HepG2 (cell line): Measurements from ENCODE around the gene VPS26B. TPM values are rescaled to one million over a fixed set of nuclear protein-coding genes. Genes with fewer than 3 reads are reported as not detected.

Experiments used
- ATAC-seq: fragments of 200-7000 bp; cut with Tn5 transposase; 3 replicates; pipeline ENCODE4 v1.9.1; 2020; ENCODE audit warnings: mild to moderate bottlenecking, moderate library complexity
- BruUV-seq: library from RNA; stranded (reverse); fragments of 400-500 nt; replicated peaks from 2 replicates; lab custom pipeline; 2021; lab: Mats Ljungman, UMichigan
- CTCF ChIA-PET: fragments of 300-600 bp; formaldehyde crosslinking; extraction: SDS; loops from one replicate; lab custom pipeline; 2021; ENCODE audit warnings: low total read pairs, inconsistent platforms, low intra/inter-chr PET ratio; lab: Yijun Ruan, JAX
- POLR2A ChIA-PET: fragments of 350-600 bp; sonication (Branson Sonifier 250); formaldehyde crosslinking; loops from one replicate; lab custom pipeline; 2020; ENCODE audit warnings: antibody characterized with exemption, inconsistent platforms; lab: Yijun Ruan, JAX
- DNase-seq: peaks from one replicate; pipeline ENCODE4 v3.0.0-alpha.2; 2015; ENCODE audit warnings: low spot score
- FAIRE-seq: peaks from 3 replicates; lab custom pipeline; 2011; peaks lifted over from hg19 to GRCh38; lab: Jason Lieb, UNC
- H2AFZ ChIP-seq: one replicate; pipeline ENCODE4 v1.6.1; 2011; ENCODE audit warnings: low read length, inconsistent platforms
- H3K27ac ChIP-seq: fragments of 300-600 bp; 3 replicates; pipeline ENCODE4 v1.8.0; 2011; ENCODE audit warnings: mixed run types, mild to moderate bottlenecking, mixed read lengths, low read length, inconsistent platforms; ENCODE audit not compliant: insufficient read depth; ENCODE audit errors: extremely low read length
- H3K27me3 ChIP-seq, 2 experiments: fragments of 200-600 bp in 1 of 2; 2 replicates in 1 of 2; 3 replicates in 1 of 2; pipeline versions ENCODE4 v1.6.0 to v1.8.0; 2011; ENCODE audit warnings: low read length in 2 of 2, mild to moderate bottlenecking in 2 of 2, moderate library complexity in 2 of 2, inconsistent platforms in 1 of 2; ENCODE audit not compliant: insufficient read depth in 2 of 2, control insufficient read depth in 1 of 2
- H3K36me3 ChIP-seq, 2 experiments: fragments of 200-600 bp in 1 of 2; replicated peaks in 1 of 2; 2 replicates in 1 of 2; 3 replicates in 1 of 2; pipeline versions ENCODE4 v1.5.1 to v1.8.0; 2011; ENCODE audit warnings: low read length in 2 of 2, inconsistent platforms in 1 of 2; ENCODE audit not compliant: insufficient read depth in 2 of 2, control insufficient read depth in 1 of 2
- H3K4me1 ChIP-seq: 2 replicates; pipeline ENCODE4 v1.5.1; 2012; ENCODE audit warnings: low read length, inconsistent platforms; ENCODE audit not compliant: insufficient read depth
- H3K4me2 ChIP-seq: 2 replicates; pipeline ENCODE4 v1.6.0; 2011; ENCODE audit warnings: low read depth, low read length, inconsistent platforms
- H3K4me3 ChIP-seq, 3 experiments: fragments of 200-600 bp in 1 of 3; sonication (generic), shearing (Covaris generic) in 1 of 3; replicated peaks in 1 of 3; 2 replicates each; pipeline ENCODE4 v1.5.1; 2011 to 2016; ENCODE audit warnings: low read length in 3 of 3, inconsistent platforms in 2 of 3, low read depth in 2 of 3, mild to moderate bottlenecking in 2 of 3, control low read depth in 1 of 3, mixed read lengths in 1 of 3; ENCODE audit not compliant: insufficient read depth in 1 of 3
- H3K79me2 ChIP-seq: one replicate; pipeline ENCODE4 v1.6.1; 2011; ENCODE audit warnings: low read length, inconsistent platforms; ENCODE audit not compliant: insufficient read depth
- H3K9ac ChIP-seq: 2 replicates; pipeline ENCODE4 v1.6.0; 2011; ENCODE audit warnings: mild to moderate bottlenecking, low read depth, low read length, inconsistent platforms; ENCODE audit not compliant: insufficient read depth
- H3K9me3 ChIP-seq: 2 replicates; pipeline ENCODE4 v1.5.1; 2012; ENCODE audit warnings: mild to moderate bottlenecking, low read length
- H4K20me1 ChIP-seq: 2 replicates; pipeline ENCODE4 v1.6.0; 2011; ENCODE audit warnings: inconsistent platforms, mild to moderate bottlenecking, low read length, moderate library complexity; ENCODE audit not compliant: insufficient read depth
- ARID5B ChIP-seq: IDR thresholded peaks from 2 replicates; pipeline ENCODE4 v1.4.0; 2020; ENCODE audit warnings: mild to moderate bottlenecking, missing genetic modification reagents
- HNRNPK ChIP-seq: fragments of 200-400 bp; formaldehyde crosslinking; IDR thresholded peaks from 2 replicates; pipeline ENCODE4 v1.6.1; 2018; ENCODE audit warnings: low read length, low read depth, moderate library complexity, mild to moderate bottlenecking; ENCODE audit not compliant: poor library complexity, severe bottlenecking
- TMF1 ChIP-seq: sonication (generic); formaldehyde crosslinking; IDR thresholded peaks from 2 replicates; pipeline ENCODE4 v1.8.1; 2022; ENCODE audit warnings: low read depth, missing genetic modification reagents
- TRAFD1 ChIP-seq: sonication (generic); formaldehyde crosslinking; IDR thresholded peaks from 2 replicates; pipeline ENCODE4 v1.5.1; 2020; ENCODE audit warnings: missing genetic modification reagents, mild to moderate bottlenecking, borderline replicate concordance
- U2AF2 ChIP-seq: fragments of 200-400 bp; formaldehyde crosslinking; IDR thresholded peaks from 2 replicates; pipeline ENCODE4 v1.6.1; 2017; ENCODE audit warnings: low read depth, mild to moderate bottlenecking, low read length
- ZBTB20 ChIP-seq: sonication (generic); formaldehyde crosslinking; IDR thresholded peaks from 2 replicates; pipeline ENCODE4 v1.8.1; 2023; ENCODE audit warnings: missing genetic modification reagents, low read depth, mild to moderate bottlenecking, borderline replicate concordance
- ZFP90 ChIP-seq: sonication (generic); formaldehyde crosslinking; IDR thresholded peaks from 2 replicates; pipeline ENCODE4 v1.8.0; 2022; ENCODE audit warnings: missing genetic modification reagents, mild to moderate bottlenecking, inconsistent platforms, borderline replicate concordance
- ZNF432 ChIP-seq: sonication (generic); formaldehyde crosslinking; IDR thresholded peaks from 2 replicates; pipeline ENCODE4 v1.5.0; 2020; ENCODE audit warnings: missing genetic modification reagents, mild to moderate bottlenecking, borderline replicate concordance
- ZNF749 ChIP-seq: sonication (generic); formaldehyde crosslinking; IDR thresholded peaks from 2 replicates; pipeline ENCODE4 v1.8.0; 2022; ENCODE audit warnings: mild to moderate bottlenecking, missing genetic modification reagents, moderate library complexity, borderline replicate concordance
- WGBS: methylation state at CpG from one replicate; pipeline ENCODE4 v1.1.6; 2017; ENCODE audit warnings: low lambda C conversion rate; 5-methylcytosine and 5-hydroxymethylcytosine counted together
- in situ Hi-C: cut with HindIII; loops from 2 replicates; pipeline ENCODE4 v1.10.0; 2017; ENCODE audit warnings: low pct_unique_long_range_greater_than_20kb; ENCODE audit not compliant: extremely low pct_ligation_motif_present
- intact Hi-C: fragments of 100-400 bp; cut with micrococcal nuclease; formaldehyde crosslinking; loops from one replicate; pipeline ENCODE4 v1.10.0; 2022; ENCODE audit not compliant: unreplicated experiment
- polyA plus RNA-seq, 8 experiments: library from polyadenylated mRNA; depleted of rRNA in 3 of 8; stranded (reverse) in 7 of 8; unstranded in 1 of 8; fragments of >200 nt; fragmentation: Illumina TruSeq in 4 of 8; extraction: Trizol in 4 of 8; gene quantifications; 2 replicates each; pipeline versions ENCODE4 v1.2.1 to v1.2.3, GENCODE V29; 2011 to 2016; ENCODE audit warnings: low read depth in 4 of 8, missing spikeins in 1 of 8, mixed read lengths in 1 of 8; ENCODE audit not compliant: insufficient read depth in 1 of 8
- total RNA-seq, 5 experiments: library from RNA; depleted of rRNA; stranded (reverse); fragments of >200 nt; fragmentation: Illumina TruSeq; extraction: Trizol; gene quantifications; 2 replicates each; pipeline ENCODE4 v1.2.3, GENCODE V29; 2016; ENCODE audit warnings: low read depth in 1 of 5
- TF ChIP-seq, protein P1 (sequence below), 2 experiments: sonication (generic) in 1 of 2; formaldehyde crosslinking in 1 of 2; IDR thresholded peaks; 2 replicates each; pipeline versions ENCODE4 v1.5.1 to v1.6.1; 2011 to 2020; ENCODE audit warnings: borderline replicate concordance in 1 of 2, low read depth in 1 of 2, low read length in 1 of 2, mild to moderate bottlenecking in 1 of 2, missing genetic modification reagents in 1 of 2, moderate library complexity in 1 of 2
- TF ChIP-seq, protein P2 (sequence below), 2 experiments: fragments of 450-650 bp in 1 of 2; sonication (generic) in 1 of 2; formaldehyde crosslinking; IDR thresholded peaks; 2 replicates each; pipeline versions ENCODE4 v1.5.0 to v1.8.0; 2020 to 2022; ENCODE audit warnings: mild to moderate bottlenecking in 1 of 2, missing genetic modification reagents in 1 of 2

Gene VPS26B
- total and polyA plus RNA-seq, 2 of the 13 experiments (the other 11 are each of a cell fraction or from before 2014, with no cell fraction given): 20.2 to 23.2 TPM

DNA sequence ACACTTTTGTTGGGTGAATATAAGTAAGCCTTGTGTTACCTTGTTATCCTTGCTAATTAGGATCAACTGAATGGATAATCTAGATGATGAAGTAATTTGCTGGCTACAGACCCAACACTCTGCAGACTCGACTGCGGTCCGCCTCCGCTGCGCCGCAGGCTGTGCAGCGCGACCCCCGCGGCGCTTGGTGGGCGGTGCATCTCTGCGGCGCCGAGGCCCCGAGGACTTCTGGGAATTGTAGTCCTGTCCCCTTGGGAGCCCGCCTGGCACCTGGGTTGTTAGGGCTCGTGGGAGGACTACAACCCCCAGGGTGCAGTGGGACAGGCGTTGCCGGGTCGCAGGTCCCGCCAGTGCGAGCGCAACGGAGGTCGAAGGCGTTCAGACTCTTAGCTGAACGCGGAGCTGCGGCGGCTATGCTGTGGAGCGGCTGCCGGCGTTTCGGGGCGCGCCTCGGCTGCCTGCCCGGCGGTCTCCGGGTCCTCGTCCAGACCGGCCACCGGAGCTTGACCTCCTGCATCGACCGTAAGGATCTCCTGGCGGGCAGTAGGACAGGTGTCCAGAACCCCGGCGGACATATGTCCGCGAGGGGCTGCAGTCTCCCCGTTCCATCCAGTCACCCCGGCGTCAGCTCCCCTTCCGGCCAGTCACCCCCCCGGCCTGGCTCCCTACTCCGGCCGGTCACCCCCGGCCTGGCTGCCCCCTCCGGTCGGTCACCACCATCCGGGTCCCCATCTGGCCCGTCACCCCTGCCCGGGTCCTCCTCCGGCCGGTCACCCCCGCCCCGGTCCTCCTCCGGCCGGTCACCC, 28.9 kb downstream of the VPS26B start, which contains the start of the genes ACAD8 and THYN1:
TSS of gene ACAD8 (plus strand) at position 381 of the 806 bp plus-strand sequence. CDS start at position 414, 33 bp downstream.
TSS of gene THYN1 (minus strand) at position 165 of the 806 bp plus-strand sequence. CDS start 470 bp downstream, outside the sequence.
- Histone ChIP-seq H3K4me2 (peak within 1 kb of the TSS; percentile 77), H2AFZ (peak within 1 kb of the TSS; percentile 98), H3K4me1 (peaks cover 24% of the 10 kb centered on the region), H3K9me3 (no peaks in the 10 kb centered on the region), H3K79me2 (peaks cover 21% of the 10 kb centered on the region), H3K27ac (peak within 1 kb of the TSS; percentile 61), H3K27me3 (no peaks in the 10 kb centered on the region), H3K9ac (peak within 1 kb of the TSS; percentile 75), H4K20me1 (no peaks in the 10 kb centered on the region), H3K36me3 (peaks cover 9 to 28% of the 10 kb centered on the region in 2 experiments; a peak in 3 of 5 replicates), H3K4me3 (peak within 1 kb of the TSS; percentile 75 to 98 (median 86))
- in situ Hi-C loops (no loop called here), intact Hi-C loops (loop anchor here (2.0 kb wide), 1 partner anchor 29 kb away; the partner anchor contains the start of gene VPS26B)
- no TSS peak for BruUV-seq
- DNase-seq (peak; percentile 93), FAIRE-seq (peak; percentile 87), ATAC-seq (peak; percentile 99)
- POLR2A ChIA-PET: interaction anchor here (0.6 to 1.8 kb wide), 3 partner anchors 27 to 213 kb away, joined by 3 to 12 read pairs (median 3); partner anchors contain the start of genes NCAPD3 and VPS26B
- 0% methylated on average over 7 of the region's 70 CpGs for WGBS
- CTCF ChIA-PET: no interaction called here
- TF ChIP-seq TRAFD1 (CRISPR knock-in tag): no peak
- TF ChIP-seq, protein P1, sequence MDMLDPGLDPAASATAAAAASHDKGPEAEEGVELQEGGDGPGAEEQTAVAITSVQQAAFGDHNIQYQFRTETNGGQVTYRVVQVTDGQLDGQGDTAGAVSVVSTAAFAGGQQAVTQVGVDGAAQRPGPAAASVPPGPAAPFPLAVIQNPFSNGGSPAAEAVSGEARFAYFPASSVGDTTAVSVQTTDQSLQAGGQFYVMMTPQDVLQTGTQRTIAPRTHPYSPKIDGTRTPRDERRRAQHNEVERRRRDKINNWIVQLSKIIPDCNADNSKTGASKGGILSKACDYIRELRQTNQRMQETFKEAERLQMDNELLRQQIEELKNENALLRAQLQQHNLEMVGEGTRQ (IDR thresholded peaks at IDR 0.05; ENCODE audit: low read depth, low read length): no peak
- TF ChIP-seq, protein P1 (CRISPR knock-in tag; IDR thresholded peaks at IDR 0.05; ENCODE audit: borderline replicate concordance): no peak
- TF ChIP-seq ARID5B: 0 out of 2 replicates have a peak, but pooled peaks have one; percentile 24
- no peak for TF ChIP-seq HNRNPK
- no peak for TF ChIP-seq ZNF749 (CRISPR knock-in tag)
- TF ChIP-seq TMF1: no peak
- no peak for TF ChIP-seq U2AF2
- 0 out of 2 replicates have a peak, but pooled peaks have one; percentile 7 for TF ChIP-seq ZFP90 (CRISPR knock-in tag)
- TF ChIP-seq ZNF432: no peak
- TF ChIP-seq, protein P2, sequence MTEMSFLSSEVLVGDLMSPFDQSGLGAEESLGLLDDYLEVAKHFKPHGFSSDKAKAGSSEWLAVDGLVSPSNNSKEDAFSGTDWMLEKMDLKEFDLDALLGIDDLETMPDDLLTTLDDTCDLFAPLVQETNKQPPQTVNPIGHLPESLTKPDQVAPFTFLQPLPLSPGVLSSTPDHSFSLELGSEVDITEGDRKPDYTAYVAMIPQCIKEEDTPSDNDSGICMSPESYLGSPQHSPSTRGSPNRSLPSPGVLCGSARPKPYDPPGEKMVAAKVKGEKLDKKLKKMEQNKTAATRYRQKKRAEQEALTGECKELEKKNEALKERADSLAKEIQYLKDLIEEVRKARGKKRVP (CRISPR knock-in tag; IDR thresholded peaks at IDR 0.05): no peak; a peak in 1 of 4 replicates
- TF ChIP-seq ZBTB20: no peak
